ENCODE results near the gene AREG.
A peak's percentile ranks its signal among the peaks of the same experiment; 100 is the strongest.
"Not testable (repeated sequence)": the region's sequence is repeated elsewhere in the genome, so short reads cannot be mapped to it uniquely, and the experiment has no call there.

The AREG gene, protein sequence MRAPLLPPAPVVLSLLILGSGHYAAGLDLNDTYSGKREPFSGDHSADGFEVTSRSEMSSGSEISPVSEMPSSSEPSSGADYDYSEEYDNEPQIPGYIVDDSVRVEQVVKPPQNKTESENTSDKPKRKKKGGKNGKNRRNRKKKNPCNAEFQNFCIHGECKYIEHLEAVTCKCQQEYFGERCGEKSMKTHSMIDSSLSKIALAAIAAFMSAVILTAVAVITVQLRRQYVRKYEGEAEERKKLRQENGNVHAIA

DNA sequence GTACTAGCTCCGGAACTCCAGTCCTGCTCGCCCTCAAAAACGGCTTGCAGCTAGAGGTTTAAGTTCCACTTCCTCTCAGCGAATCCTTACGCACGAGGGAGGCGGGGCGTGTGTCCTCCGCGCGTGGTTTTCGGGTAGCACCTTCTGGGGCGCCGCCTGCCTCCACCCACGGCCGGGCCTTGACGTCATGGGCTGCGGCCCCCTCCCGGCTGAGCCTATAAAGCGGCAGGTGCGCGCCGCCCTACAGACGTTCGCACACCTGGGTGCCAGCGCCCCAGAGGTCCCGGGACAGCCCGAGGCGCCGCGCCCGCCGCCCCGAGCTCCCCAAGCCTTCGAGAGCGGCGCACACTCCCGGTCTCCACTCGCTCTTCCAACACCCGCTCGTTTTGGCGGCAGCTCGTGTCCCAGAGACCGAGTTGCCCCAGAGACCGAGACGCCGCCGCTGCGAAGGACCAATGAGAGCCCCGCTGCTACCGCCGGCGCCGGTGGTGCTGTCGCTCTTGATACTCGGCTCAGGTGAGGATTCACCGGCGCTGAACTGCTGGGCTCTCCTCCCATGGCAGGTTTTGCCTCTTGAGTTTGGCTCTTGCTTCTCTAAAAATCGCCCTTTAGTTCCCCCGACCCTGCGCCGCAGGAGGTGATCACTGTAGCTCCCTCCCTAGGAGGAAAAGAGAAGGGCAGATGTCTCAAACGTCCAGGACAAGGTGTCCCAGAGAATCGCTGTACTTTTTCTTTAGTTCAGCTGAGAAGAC is at the start of gene AREG:
TSS of gene AREG (plus strand) at position 246 of the 752 bp plus-strand sequence. CDS start at position 456, 210 bp downstream.
- DNase-seq (ENCODE audit: low spot score) = peak; percentile 40

DNA sequence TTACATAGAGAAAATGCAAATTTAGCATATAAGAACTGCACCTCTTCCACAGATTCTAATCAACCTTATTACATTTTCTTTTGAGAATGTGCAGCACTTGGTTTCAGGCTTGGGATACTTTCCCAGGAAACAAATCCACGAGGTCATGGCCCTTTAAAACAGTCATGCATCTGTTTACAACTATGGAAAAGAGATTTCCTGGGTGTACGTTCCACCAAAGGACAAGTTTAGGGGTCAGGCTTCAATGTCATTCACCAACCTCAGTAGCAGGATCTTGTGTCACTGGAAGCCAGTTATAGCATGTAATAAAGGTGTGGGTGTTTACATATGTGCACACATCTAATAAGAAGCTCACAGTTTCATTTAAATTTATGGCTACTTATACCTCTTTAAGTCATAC is 49.3 kb upstream of the AREG start:
- no peak for DNase-seq (ENCODE audit: low spot score)

DNA sequence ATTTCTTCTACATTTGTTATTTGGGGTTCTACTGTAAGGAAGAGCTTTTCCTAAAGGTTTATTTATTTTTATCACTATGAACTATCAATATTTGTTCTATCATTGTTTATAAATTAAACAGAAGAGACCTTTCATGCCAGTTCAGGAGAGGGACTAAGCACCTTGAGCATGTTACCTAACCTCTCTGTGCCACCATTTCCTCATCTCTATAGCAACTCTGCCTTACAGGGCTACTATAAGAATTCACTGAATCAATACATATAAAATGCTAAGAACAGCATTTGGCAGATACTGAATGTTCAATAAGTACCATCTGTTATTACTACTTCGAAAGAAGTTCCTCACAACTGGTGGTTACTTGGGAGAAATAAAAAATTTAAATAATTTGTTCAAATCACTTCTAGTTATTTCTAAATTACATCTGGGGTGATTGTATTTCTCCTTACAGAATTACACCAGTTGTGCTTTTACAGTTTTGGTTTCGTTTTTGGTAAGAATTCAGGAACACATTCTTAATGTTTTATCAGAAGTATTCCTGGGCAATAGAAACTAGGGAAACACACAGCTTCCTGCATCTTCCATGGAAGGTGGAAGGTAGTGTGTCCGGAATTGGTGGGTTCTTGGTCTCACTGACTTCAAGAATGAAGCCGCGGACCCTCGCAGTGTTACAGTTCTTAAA is 47.0 kb upstream of the AREG start:
- DNase-seq (ENCODE audit: low spot score) = peak; percentile 10

DNA sequence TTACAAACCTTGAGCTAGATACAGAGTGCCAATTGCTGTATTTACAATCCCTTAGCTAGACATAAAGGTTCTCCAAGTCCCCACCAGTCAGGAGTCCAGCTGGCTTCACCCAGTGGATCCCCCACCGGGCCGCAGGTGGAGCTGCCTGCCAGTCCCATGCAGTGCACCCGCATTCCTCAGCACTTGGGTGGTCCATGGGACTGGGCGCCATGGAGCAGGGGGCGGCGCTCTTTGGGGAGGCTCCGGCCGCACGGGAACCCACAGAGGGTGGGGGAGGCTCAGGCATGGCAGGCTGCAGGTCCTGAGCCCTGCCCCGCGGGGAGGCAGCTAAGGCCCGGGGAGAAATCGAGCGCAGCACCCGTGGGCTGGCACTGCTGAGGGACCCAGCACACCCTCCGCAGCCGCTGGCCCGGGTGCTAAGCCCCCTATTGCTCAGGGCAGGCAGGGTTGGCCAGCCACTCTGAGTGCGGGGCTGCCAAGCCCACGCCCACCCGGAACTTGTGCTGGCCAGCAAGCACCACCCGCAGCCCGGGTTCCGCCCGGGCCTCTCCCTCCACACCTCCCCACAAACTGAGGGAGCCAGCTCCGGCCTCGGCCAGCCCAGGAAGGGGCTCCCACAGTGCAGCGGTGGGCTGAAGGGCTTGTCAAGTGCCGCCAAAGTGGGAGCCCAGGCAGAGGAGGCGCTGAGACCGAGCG is 45.9 kb upstream of the AREG start:
- not testable (repeated sequence) for DNase-seq (ENCODE audit: low spot score)

DNA sequence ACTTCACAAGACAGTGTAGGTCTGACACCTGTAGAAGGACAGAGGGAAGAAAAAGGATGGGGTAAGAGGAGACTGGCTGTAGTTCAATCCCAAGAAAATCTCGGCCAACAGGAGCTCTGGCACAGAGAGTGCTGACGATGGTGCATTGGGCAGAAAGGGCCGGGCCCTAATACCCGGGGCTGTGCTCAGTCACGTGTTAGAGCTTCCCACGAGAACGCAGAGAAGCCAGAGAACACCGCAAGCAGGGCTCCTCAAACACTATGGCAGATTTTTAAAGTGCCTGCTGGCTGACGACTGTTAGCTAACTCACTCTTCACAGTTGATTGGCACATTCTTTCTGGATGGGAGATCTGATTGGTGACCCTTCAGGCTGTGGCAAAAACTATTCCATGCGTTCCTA is 44.5 kb upstream of the AREG start:
- DNase-seq (ENCODE audit: low spot score) = no peak

DNA sequence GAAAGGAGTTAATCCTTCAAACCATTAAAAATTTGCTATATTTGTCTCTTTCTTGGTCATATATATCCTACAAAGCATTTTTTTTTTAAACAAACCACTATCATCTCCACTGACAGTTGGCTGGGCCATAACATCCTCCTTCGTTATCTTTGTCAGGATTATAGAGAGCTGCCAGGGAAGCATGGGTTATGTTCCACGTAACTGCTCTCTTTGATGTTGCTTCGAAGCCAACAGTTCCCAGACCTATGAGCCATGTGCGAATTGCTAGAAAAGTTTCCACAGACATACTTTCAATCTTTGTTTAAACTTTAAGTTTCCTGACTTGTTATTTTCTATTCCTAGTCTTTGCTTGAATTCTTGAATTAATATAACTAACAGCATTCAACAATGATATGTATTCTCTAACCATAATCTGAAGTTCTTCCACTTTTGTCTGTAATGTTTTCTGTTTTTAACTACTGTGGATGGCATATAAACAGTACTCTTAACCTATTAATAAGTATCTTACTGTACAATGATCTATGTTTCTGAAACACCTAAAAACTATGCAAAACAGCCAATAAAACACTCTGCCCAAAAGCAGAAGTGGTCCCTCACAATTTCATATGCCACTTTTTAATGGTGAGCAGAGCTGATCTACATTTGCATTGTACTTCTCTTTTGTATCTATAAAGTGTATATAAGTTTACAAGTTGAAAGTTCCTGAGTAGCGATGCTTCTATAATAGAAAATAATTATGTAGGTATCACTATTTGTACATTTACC is 42.1 kb upstream of the AREG start:
- no peak for DNase-seq (ENCODE audit: low spot score)

DNA sequence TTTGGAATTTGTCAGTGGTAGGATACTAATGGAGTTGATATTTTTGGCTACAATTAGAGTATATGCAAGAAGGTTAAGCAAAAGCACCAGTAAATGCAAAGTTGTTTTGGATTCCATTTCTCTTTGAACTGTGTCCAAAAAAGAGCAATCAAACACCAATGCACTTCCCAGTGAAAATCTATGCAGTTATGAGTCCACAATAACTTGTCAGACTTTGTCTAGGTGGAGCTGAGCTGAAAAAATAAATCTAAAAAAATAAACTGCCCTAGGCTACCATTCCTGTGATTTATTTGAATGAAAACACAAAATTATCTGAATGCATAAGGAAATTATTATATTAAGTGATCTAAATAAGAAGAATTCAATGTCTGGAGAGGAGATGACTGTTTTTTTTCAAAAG is 37.0 kb upstream of the AREG start:
- no peak for DNase-seq (ENCODE audit: low spot score)

DNA sequence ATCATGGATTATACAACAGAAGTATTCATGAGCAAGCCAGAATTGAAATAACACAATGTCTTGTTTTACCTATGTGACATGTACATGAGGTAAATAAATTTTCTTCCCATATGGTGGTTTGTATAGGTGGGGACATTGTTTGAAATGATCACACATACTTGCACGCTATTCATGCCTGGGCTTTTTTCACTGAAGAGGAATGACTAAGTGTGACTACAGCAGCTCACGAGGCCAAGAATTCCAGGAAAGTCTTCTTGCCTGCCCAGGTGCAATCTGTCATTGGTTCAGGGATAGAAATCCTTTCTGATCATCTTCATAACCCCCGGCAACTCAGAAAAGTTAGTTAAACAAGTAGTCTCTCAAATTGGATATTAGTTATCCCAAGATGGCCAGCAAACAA is 36.3 kb upstream of the AREG start:
- DNase-seq (ENCODE audit: low spot score) = no peak

DNA sequence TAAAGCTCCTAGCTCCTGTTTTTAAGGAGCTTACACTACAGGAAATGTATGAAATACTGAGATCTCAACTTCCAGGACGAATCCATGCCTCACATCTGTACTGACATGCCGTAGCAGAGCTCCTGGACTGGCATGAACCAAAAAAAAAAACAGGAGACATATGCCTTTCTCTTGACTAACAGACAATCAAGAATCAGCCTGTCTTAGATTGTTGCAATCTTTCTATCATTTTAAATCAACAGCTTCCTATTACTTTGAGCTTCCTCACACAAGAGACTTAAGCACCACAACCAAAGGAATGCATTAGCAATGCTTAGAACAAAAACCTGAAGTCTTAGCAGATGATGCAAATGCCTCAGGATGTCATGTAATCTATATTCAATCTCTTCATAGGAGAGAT is 34.7 kb upstream of the AREG start:
- no peak for DNase-seq (ENCODE audit: low spot score)

DNA sequence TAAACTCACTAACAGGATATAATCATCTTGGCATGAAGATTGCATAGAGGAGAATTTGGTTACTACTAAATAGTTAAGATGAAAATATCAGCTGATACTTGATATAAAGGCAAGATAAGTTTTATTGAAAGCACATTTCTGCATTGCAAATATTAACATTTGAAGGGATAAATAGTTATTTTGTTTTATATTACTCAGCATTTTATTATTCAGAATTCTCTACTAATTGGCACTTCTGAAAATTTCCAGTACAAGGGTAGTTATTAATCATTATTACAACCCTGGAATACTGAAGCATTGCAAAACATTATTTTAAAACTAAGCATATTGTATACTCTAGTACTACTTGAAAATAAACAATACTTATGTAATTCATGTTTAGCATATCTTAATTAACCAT is 32.7 kb upstream of the AREG start:
- DNase-seq (ENCODE audit: low spot score) = no peak

DNA sequence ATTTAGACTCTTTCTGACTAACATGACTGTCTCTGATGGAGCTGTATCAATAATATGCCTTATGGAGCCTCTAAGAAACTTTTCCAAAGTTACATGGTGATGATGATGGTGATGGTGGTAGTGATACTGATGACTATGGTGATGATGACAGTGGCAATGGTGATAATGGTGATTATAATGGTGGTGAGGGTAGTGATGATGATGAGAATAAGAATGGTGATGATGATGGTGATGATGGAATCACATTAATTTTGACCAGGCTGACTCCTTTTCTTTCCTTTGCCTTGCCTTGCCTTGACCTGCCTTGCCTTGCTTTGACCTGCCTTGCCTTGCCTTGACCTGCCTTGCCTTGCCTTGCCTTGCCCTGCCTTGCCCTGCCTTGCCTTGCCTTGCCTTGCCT is 31.7 kb upstream of the AREG start:
- DNase-seq (ENCODE audit: low spot score) = no peak

DNA sequence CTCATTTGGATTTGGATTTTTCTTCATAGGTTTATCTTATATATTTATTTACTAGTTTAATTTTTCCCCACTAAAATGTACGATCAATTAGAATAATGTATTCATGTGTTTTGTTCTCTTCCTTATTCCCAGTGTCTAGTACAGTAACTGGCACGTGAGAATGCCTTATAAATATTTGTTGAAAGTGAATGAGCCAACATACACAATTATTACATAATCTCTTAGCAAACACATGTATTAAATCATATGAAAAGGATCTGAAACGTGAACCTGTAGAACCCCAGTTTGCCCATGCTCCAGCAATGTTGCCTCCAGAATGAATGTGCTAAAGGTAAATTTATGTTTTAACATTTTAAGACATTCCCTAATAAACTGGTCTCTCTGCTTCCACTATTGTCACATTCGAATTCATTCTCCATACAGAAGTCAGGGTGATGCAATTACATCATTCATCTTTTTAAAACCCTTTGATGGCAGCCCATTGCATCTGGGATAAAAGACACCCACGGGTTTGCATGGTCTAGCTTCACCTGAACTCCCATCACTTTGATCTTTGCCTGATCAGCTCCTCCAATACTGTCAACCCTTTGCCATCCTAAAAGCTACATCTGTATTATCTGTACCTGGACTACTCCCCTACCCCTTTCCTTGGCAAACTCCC is 30.7 kb upstream of the AREG start:
- DNase-seq (ENCODE audit: low spot score) = no peak

DNA sequence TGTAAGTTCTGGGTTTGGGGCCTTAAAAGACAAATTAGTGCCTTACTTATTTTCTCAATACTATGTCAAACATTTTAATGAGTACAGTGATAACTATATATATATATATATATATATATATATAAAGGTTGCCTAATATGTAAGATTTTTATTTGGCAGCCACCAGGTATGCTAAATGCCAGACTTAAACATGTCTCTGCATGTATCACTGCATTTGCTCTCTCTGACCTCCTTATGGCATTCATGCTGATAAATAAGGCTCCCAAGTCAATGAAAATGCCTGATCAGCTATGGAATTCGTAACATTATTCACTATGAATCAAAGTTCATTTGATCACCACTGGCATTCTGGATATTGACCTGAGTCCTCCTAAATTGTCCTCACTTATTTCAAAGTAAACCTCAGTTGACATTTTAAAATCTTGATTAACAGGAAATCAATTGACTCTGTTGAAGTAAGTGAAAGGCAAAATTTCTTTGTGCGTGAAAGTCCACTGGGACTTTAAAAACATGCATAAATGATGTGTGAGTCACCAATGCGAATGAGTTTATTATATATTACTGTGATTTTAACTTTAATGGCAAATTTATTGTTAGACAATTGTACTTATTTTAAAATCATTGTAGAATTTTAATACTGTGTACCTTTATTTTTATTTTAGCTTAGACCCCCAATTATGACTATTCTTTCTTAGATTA is 29.2 kb upstream of the AREG start:
- no peak for DNase-seq (ENCODE audit: low spot score)

DNA sequence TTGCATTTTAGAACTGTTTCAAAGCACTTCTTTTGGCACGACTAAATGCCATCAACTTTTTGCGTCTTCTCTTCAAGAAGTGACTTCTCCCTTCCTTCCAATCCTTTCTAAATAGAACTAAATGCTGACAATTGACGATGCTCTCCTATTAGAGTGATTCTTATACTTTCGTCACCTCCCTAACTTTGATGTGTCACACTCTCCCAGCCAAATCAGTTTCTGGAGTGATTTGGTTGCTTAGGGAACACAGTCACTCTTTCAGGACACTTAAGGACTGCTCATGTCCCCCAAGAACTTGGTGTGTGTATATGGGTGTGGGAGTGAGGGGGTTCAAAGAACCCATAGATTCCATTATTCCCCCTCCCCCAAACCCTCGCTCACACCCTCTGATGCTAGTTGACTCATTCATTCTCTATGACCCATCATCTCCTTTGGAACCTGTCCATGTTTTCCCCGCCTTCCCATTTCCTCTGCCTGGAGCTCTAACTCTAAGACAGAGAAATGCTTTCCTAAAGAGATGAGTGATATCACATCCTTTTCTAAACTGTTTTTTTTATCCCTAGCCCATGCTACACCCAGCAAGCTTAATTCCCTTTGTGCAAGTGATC is 26.8 kb upstream of the AREG start:
- no peak for DNase-seq (ENCODE audit: low spot score)

DNA sequence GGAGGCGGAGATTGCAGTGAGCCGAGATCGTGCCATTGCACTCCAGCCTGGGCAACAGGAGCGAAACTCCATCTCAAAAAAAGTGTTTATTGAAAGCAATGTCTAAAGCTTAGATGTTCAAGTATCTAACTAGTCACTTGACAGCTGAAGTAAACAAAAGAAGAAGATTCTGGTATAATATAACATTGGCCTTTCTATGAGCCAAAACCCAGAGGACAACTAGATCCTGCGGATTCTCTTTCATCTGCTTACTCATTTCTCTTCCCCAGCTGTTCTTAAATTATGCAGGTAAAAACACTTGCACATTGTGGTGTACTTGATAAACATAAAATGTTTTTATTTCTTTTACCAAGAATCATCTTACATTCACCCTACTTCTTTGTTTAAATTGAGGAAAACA is 24.1 kb upstream of the AREG start:
- DNase-seq (ENCODE audit: low spot score) = no peak

DNA sequence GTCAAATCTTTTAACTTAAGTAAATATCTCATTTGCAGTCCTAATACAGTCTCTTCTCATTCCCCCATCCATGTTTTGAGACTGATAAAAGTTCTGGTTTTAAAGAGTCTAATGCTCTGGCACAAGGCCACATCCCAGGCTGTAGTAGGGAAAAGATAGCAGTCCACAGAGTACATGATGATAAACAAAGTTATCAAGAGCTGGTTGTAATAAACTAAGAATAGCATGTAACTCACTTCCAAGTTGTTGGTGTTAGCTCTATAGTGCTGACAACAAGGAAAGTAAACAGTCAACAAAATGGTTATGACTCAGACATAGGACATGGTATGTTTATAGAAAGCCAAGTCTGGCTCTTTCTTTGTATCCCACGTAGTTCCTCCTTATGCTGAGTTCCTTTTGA is 21.8 kb upstream of the AREG start:
- DNase-seq (ENCODE audit: low spot score) = no peak

DNA sequence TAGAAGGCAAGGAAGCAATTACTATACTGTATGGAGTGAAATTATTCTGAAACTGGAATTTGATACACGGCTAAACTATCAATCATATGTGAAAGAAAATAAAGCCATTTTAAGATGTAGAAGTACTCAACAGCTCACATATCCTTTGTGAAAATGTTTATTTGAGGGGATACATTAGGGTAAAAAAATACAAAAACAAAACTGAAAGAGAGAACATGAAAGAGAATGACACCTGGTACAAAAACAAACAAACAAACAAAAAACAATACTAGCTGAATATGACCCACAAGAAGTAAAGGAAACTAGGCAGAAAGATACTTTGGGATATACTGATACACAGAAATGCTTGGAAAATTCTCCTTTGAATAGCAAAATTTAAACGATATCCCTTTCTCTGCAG is 20.8 kb upstream of the AREG start:
- DNase-seq (ENCODE audit: low spot score) = no peak

DNA sequence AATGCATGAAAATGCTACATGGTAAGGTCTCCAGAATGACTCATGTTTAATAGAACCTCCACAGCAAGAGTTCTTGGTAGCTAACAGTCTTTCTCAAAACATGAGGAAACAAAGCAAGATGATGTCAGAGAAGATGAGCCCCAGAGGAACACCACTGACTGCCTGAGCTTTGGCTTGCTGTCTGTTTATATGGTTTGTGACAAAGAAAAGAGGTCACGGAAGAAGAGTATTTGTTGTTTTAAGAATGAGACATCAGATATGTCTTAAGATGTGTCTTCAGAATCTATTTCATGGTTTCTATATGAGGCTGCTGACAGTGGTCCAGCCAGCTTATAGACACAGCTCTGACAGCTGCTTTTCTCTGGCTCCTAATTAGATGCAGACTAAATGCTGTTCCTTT is 18.8 kb upstream of the AREG start:
- no peak for DNase-seq (ENCODE audit: low spot score)

DNA sequence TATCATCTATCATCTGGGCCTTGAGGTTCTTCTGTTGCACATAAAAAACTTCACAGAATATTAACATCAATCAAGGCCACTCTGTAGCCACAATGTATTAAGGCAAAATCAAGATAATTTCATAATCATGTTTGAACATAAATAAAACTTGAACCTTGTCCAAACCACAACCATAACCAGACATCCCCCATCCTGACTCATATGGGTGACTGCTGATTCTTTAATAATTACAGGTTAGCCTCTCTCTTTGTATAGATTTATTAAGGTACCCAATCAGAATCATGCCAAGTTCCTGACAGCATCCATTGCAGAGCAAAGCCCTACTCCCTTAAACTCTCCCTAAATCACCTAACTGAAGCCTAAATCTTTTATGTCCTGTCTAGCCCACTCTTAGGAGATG is 16.7 kb upstream of the AREG start:
- DNase-seq (ENCODE audit: low spot score) = no peak

DNA sequence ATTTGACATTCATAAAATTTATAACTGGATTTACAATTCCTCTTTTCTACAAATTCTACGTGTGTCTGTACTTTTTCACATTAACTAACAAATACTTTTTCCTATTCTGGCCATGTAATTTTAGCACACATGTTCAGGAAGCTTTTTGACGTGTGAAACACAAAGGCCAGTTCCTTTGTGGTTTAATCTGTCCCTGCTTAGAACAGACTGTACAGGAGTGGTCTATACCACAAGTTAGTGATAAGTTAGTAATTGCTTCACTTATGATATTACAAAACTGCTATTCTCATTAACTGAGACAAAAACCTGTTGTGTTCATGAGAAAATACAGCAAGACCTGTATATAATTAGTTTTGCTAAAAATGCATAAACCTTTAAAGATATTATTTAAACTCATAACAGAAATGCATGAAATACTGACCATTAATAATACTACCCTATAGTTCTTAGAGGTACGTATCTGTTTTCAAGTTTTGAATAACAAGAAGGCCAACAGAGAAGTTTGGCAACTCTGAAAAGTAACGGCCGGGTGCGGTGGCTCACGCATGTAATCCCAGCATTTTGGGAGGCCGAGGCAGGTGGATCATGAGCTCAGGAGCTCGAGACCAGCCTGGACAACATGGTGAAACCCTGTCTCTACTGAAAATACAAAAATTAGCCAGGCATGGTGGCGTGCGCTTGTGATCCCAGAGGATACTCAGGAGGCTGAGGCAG is 13.7 kb upstream of the AREG start:
- no peak for DNase-seq (ENCODE audit: low spot score)
